ENCODE data around the gene RPRM.

- no peak for TF ChIP-seq SUZ12 (IDR thresholded peaks at IDR 0.05; ENCODE audit: extremely low read depth, insufficient read depth, insufficient read length)
- TF ChIP-seq YY1 (IDR thresholded peaks at IDR 0.05; ENCODE audit: insufficient read depth, insufficient read length), result no peak
- TF ChIP-seq ZNF274 (IDR thresholded peaks at IDR 0.05; ENCODE audit: low read depth, low read length), result no peak
Measured at GRCh38 chr2:153487448-153487847, 8.9 kb upstream of the RPRM start.
